Parathyroid adenoma (tissue), 2 donors: ENCODE measurements around the gene PTPN22.

Experiments used
- H2AFZ ChIP-seq: fragments of 300-600 bp; sonication (generic); one replicate; pipeline ENCODE4 v1.7.0; 2017; ENCODE audit warnings: antibody characterized with exemption, mild to moderate bottlenecking
- H3K27ac ChIP-seq: fragments of 300-600 bp; sonication (generic); one replicate; pipeline ENCODE4 v1.7.0; 2017
- H3K27me3 ChIP-seq: fragments of 300-600 bp; sonication (generic); one replicate; pipeline ENCODE4 v1.7.0; 2017; ENCODE audit warnings: low read length; ENCODE audit not compliant: control insufficient read depth, insufficient read depth
- H3K36me3 ChIP-seq: fragments of 300-600 bp; sonication (generic); one replicate; pipeline ENCODE4 v1.7.0; 2017; ENCODE audit warnings: low read length; ENCODE audit not compliant: control insufficient read depth, insufficient read depth
- H3K4me1 ChIP-seq: fragments of 300-600 bp; sonication (generic); one replicate; pipeline ENCODE4 v1.7.0; 2017; ENCODE audit warnings: control low read depth
- H3K4me2 ChIP-seq: fragments of 300-600 bp; sonication (generic); one replicate; pipeline ENCODE4 v1.7.0; 2017; ENCODE audit warnings: low read length
- H3K4me3 ChIP-seq: fragments of 300-600 bp; sonication (generic); one replicate; pipeline ENCODE4 v1.7.0; 2017; ENCODE audit warnings: low read depth, low read length
- H3K79me2 ChIP-seq: fragments of 300-600 bp; sonication (generic); one replicate; pipeline ENCODE4 v1.7.0; 2017; ENCODE audit warnings: control low read depth
- H3K9ac ChIP-seq: fragments of 300-600 bp; sonication (generic); one replicate; pipeline ENCODE4 v1.7.0; 2017; ENCODE audit warnings: mild to moderate bottlenecking
- H3K9me3 ChIP-seq: fragments of 300-600 bp; sonication (generic); one replicate; pipeline ENCODE4 v1.7.0; 2017; ENCODE audit warnings: low read length; ENCODE audit not compliant: control insufficient read depth
- CTCF ChIP-seq: fragments of 300-600 bp; sonication (generic); IDR thresholded peaks from one replicate; pipeline ENCODE4 v1.7.0; 2017; ENCODE audit warnings: antibody characterized with exemption, mild to moderate bottlenecking
- donor health status: primary hyperparathyroidism.

The PTPN22 gene

GRCh38 chr1:113899111-113899510 is 27.6 kb upstream of the PTPN22 start:
- Histone ChIP-seq H3K36me3 (no peaks in the 10 kb centered on the region), H3K27ac (no peak overlapping the region)
- no peak for TF ChIP-seq CTCF

GRCh38 chr1:113898241-113898814 is 26.8 kb upstream of the PTPN22 start:
- H3K27me3 ChIP-seq, result no peaks in the 10 kb centered on the region
- no peaks in the 10 kb centered on the region for H3K4me1 ChIP-seq
- no peak for TF ChIP-seq CTCF
- no peak overlapping the region for H3K27ac ChIP-seq
- no peaks in the 10 kb centered on the region for H3K79me2 ChIP-seq
- no peak overlapping the region for H3K4me2 ChIP-seq
- H3K4me3 ChIP-seq, result no peak overlapping the region
- no peaks in the 10 kb centered on the region for H3K36me3 ChIP-seq
- H3K9me3 ChIP-seq, result no peaks in the 10 kb centered on the region
- no peak overlapping the region for H2AFZ ChIP-seq
- H3K9ac ChIP-seq, result no peak overlapping the region

More at GRCh38 chr1:113899111-113899510, 27.6 kb upstream of the PTPN22 start:
- H3K79me2 ChIP-seq, result no peaks in the 10 kb centered on the region
- H3K4me3 ChIP-seq, result no peak overlapping the region
- H3K9ac ChIP-seq, result no peak overlapping the region
- H3K9me3 ChIP-seq, result no peaks in the 10 kb centered on the region
- no peaks in the 10 kb centered on the region for H3K27me3 ChIP-seq
- H3K4me1 ChIP-seq, result no peaks in the 10 kb centered on the region
- no peak overlapping the region for H3K4me2 ChIP-seq
- no peak overlapping the region for H2AFZ ChIP-seq

- H3K27me3 ChIP-seq, result no peaks in the 10 kb centered on the region
- H2AFZ ChIP-seq, result no peak overlapping the region
- H3K4me2 ChIP-seq, result no peak overlapping the region
- H3K9ac ChIP-seq, result no peak overlapping the region
- no peaks in the 10 kb centered on the region for H3K36me3 ChIP-seq
- no peaks in the 10 kb centered on the region for H3K9me3 ChIP-seq
- TF ChIP-seq CTCF, result no peak
- no peaks in the 10 kb centered on the region for H3K4me1 ChIP-seq
- no peak overlapping the region for H3K27ac ChIP-seq
- H3K79me2 ChIP-seq, result no peaks in the 10 kb centered on the region
- H3K4me3 ChIP-seq, result no peak overlapping the region
These were observed 24.4 kb upstream of the PTPN22 start for GRCh38 chr1:113895961-113896360.

- Histone ChIP-seq H3K4me2 (no peak overlapping the region), H3K4me3 (no peak overlapping the region), H3K27me3 (no peaks in the 10 kb centered on the region), H2AFZ (no peak overlapping the region), H3K9ac (no peak overlapping the region), H3K79me2 (no peaks in the 10 kb centered on the region), H3K27ac (no peak overlapping the region), H3K36me3 (no peaks in the 10 kb centered on the region), H3K4me1 (no peaks in the 10 kb centered on the region), H3K9me3 (no peaks in the 10 kb centered on the region)
- TF ChIP-seq CTCF, result no peak
These were observed 23.6 kb upstream of the PTPN22 start for GRCh38 chr1:113895098-113895497.

- Histone ChIP-seq H3K79me2 (no peaks in the 10 kb centered on the region), H3K27me3 (no peaks in the 10 kb centered on the region), H3K27ac (no peak overlapping the region), H2AFZ (no peak overlapping the region), H3K9me3 (no peaks in the 10 kb centered on the region), H3K4me1 (no peaks in the 10 kb centered on the region), H3K4me2 (no peak overlapping the region), H3K9ac (no peak overlapping the region), H3K4me3 (no peak overlapping the region), H3K36me3 (no peaks in the 10 kb centered on the region)
- TF ChIP-seq CTCF, result no peak
These were observed 21.8 kb upstream of the PTPN22 start for GRCh38 chr1:113893267-113893666.
